H54 (cell line): ENCODE data around the gene RAB11FIP3.

Experiments used
- DNase-seq: peaks from one replicate; pipeline ENCODE4 v3.0.0; 2011; ENCODE audit warnings: low spot score, mixed read lengths; ENCODE audit not compliant: insufficient read length
- FAIRE-seq: peaks from 3 replicates; lab custom pipeline; 2011; peaks lifted over from hg19 to GRCh38; lab: Jason Lieb, UNC
- POLR2A ChIP-seq: IDR thresholded peaks from 2 replicates; pipeline ENCODE4 v1.6.1; 2011; ENCODE audit warnings: low read depth, mild to moderate bottlenecking, low read length

RAB11FIP3 gene

GRCh38 chr16:533391-534123, 108.1 kb downstream of the RAB11FIP3 start:
- no peak for FAIRE-seq
- no peak for TF ChIP-seq POLR2A
- DNase-seq = no peak

GRCh38 chr16:534135-534534, 108.7 kb downstream of the RAB11FIP3 start:
- no peak for FAIRE-seq
- no peak for DNase-seq
- TF ChIP-seq POLR2A = no peak

DNA sequence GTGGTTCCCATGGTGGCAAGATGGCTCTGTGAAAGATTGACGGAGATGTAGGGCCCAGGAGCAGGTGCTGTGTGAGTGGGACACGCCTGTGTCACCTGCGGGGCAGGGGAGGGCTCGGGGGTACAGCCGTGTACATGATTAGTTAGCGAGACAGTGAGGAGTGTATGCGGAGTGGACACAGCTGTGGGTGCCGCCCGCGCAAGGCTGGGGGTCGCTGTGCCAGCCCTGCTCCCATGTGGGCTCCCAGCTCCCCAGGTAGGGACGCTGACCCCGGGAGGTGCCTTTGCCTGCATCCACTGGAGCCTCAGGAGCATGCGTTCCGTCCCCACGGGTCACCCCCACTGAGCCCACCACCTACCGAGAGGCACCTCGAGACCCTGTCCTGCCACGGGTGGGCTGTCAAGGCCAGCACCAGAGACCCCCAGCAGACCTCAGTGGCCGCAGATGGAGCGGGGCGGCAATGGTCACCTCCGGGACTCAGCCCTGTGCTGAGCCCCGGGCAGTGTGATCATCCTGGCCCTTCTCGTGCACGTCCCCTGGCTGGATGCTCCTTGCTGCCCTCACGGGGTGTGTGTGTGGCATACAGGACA, 109.5 kb downstream of the RAB11FIP3 start:
- no peak for DNase-seq
- FAIRE-seq = no peak
- no peak for TF ChIP-seq POLR2A

- FAIRE-seq (peak; percentile 80), DNase-seq (peak; percentile 99)
- no peak for TF ChIP-seq POLR2A
These were observed 110.3 kb downstream of the RAB11FIP3 start for GRCh38 chr16:535446-536405.

- DNase-seq (no peak), FAIRE-seq (no peak)
- TF ChIP-seq POLR2A = no peak
These were observed 111.3 kb downstream of the RAB11FIP3 start for GRCh38 chr16:536746-537145.

DNA sequence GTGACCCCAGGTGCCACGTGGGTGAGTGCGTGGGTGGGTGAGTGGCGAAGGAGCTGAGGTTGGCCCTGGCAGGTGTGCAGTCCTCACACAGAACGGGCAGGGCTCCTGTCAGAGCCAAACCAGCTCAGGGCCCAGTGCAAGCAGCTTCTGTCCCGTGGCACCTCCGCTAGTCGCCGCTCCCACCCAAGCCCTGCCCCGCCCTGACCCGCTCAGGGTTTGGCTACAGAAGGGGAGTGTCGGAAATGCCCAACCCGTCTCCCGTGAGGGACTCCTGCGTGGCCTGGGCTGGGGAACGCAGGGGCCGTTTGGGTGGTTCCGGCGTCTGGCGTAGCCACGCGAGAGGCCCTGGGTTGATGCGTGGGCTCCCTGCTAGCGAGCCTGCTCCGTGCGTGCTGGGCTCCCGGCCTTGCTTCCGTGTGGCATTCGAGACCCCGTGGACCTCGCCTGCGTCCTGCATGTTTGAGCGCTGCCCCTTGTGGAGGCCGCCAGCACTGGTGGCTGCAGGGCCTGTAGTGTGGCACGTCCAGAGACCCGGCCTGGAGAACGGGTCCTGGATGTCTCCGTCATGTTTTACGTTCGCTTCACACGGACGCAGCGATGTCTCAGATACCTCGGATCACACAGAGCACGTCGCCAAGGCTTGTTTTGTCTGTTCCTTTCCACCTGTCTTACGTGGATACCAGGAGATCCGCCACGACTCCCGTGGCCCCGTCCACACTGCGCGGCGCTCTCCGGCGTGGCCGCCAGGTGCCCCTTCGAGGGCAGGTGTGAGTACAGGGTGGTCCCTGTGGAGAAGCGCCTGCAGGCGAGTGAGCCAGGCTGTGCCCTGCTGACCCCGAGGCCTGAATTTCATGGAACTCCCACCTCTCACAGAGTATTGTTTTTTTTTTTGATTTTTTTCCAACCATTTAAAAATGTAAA, 112.2 kb downstream of the RAB11FIP3 start:
- DNase-seq = no peak
- no peak for TF ChIP-seq POLR2A
- FAIRE-seq = no peak

GRCh38 chr16:539901-540530, 114.6 kb downstream of the RAB11FIP3 start:
- no peak for TF ChIP-seq POLR2A
- DNase-seq (no peak), FAIRE-seq (no peak)

- TF ChIP-seq POLR2A = no peak
- no peak for DNase-seq
- FAIRE-seq = no peak
These were observed 115.3 kb downstream of the RAB11FIP3 start for GRCh38 chr16:540645-541340.

DNA sequence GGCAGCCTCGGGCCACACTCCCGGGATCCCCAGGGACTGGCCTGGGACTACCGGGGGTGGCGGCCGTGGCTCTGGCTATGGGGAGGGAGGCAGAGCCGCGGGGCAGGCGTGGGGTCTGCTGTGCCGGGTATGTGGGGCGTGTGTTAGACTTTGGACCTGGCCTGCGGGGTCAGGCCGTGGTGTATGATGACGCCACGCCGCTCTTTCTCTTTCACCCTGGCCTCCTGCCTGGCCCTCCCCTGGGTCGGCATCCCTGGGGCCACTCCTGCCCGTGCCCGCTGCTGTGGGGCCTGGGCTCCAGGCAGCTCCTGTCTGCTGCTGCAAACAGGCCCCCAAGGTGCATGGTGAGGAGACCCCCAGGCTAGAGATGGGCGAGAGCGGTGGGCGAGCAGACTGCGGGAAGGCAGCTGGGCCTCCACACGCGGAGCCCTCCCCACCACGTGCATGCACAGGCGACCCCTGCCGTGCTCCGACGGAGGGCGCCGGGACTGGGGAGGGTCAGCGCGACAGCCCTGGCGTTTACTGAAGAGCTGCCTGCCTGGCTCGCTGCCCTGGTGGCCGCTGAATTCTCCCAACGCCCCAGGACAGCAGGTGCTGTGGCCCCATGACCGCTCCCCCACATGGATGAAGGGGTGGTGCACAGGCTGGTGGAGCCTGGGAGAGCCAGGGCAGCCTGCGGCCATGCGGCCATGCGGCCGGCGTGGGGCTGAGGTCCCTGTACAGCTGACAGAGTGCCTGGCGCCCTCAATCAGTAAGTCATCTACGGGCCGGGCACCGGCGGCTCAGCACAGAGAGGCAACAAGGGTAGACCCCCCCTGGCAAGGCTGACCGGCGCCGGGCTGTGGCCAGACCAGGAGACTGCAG, 118.1 kb downstream of the RAB11FIP3 start:
- DNase-seq (no peak), FAIRE-seq (no peak)
- TF ChIP-seq POLR2A = no peak

GRCh38 chr16:544517-544916, 119.1 kb downstream of the RAB11FIP3 start:
- FAIRE-seq (no peak), DNase-seq (no peak)
- no peak for TF ChIP-seq POLR2A
